ENCODE measurements around the gene CYREN. TPM values are rescaled to one million over a fixed set of nuclear protein-coding genes. Genes with fewer than 3 reads are reported as not detected.

CYREN gene
- total and polyA plus RNA-seq, 7 donors = 27.5 to 41.4 (median 31.9) TPM

- no peak overlapping the region for H3K4me3 ChIP-seq
- no peak for DNase-seq
- no peaks in the 10 kb centered on the region for H3K27me3 ChIP-seq
- peaks cover 0 to 41% (median 17%) of the 10 kb centered on the region in 4 donors for H3K4me1 ChIP-seq
- WGBS, 2 donors = 94 to 97% methylated on average over 2 of the region's 2 CpGs
- intact Hi-C loops (cut with DNase I) = loop anchor here (10.0 kb wide), 1 partner anchor 385 kb away; the partner anchor contains the start of gene CALD1
- H3K36me3 ChIP-seq = peaks cover 0 to 11% (median under 1%) of the 10 kb centered on the region in 4 donors
- peak overlapping the region in 2 of 4 donors; percentile 32 to 67 for H3K27ac ChIP-seq
- no peaks in the 10 kb centered on the region for H3K9me3 ChIP-seq
- TF ChIP-seq POLR2AphosphoS5 (IDR thresholded peaks at IDR 0.05) (no peak), EP300 (IDR thresholded peaks at IDR 0.05) (no peak)
These were observed 11.0 kb downstream of the CYREN start for GRCh38 chr7:135159359-135160085.

- DNase-seq = no peak
- no peaks in the 10 kb centered on the region for H3K27me3 ChIP-seq
- H3K27ac ChIP-seq = peak overlapping the region in 2 of 4 donors; percentile 32 to 67
- no peak for TF ChIP-seq POLR2AphosphoS5 (IDR thresholded peaks at IDR 0.05)
- TF ChIP-seq POLR2A (IDR thresholded peaks at IDR 0.05) = no peak
- no peak for TF ChIP-seq EP300 (IDR thresholded peaks at IDR 0.05)
- TF ChIP-seq, protein P1, sequence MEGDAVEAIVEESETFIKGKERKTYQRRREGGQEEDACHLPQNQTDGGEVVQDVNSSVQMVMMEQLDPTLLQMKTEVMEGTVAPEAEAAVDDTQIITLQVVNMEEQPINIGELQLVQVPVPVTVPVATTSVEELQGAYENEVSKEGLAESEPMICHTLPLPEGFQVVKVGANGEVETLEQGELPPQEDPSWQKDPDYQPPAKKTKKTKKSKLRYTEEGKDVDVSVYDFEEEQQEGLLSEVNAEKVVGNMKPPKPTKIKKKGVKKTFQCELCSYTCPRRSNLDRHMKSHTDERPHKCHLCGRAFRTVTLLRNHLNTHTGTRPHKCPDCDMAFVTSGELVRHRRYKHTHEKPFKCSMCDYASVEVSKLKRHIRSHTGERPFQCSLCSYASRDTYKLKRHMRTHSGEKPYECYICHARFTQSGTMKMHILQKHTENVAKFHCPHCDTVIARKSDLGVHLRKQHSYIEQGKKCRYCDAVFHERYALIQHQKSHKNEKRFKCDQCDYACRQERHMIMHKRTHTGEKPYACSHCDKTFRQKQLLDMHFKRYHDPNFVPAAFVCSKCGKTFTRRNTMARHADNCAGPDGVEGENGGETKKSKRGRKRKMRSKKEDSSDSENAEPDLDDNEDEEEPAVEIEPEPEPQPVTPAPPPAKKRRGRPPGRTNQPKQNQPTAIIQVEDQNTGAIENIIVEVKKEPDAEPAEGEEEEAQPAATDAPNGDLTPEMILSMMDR (IDR thresholded peaks at IDR 0.05) = no peak
- no peaks in the 10 kb centered on the region for H3K9me3 ChIP-seq
- intact Hi-C loops (cut with DNase I) = no loop called here
- H3K36me3 ChIP-seq = peaks cover 0 to 4% (median 0%) of the 10 kb centered on the region in 4 donors
- H3K4me1 ChIP-seq = peaks cover 0 to 41% (median 17%) of the 10 kb centered on the region in 4 donors
- no peak overlapping the region for H3K4me3 ChIP-seq
- WGBS, 2 donors = 88 to 93% methylated on average over 6 of the region's 6 CpGs
These were observed 11.6 kb downstream of the CYREN start for GRCh38 chr7:135158874-135159273.

GRCh38 chr7:135158141-135158655 lies 12.3 kb downstream of the CYREN start:
- Histone ChIP-seq H3K27ac (peak overlapping the region in 1 of 4 donors; percentile 67), H3K4me3 (no peak overlapping the region), H3K9me3 (no peaks in the 10 kb centered on the region), H3K4me1 (peaks cover 0 to 41% (median 17%) of the 10 kb centered on the region in 4 donors), H3K36me3 (no peaks in the 10 kb centered on the region), H3K27me3 (no peaks in the 10 kb centered on the region)
- TF ChIP-seq, protein P1 (IDR thresholded peaks at IDR 0.05) = no peak
- TF ChIP-seq POLR2A (IDR thresholded peaks at IDR 0.05) (no peak), POLR2AphosphoS5 (IDR thresholded peaks at IDR 0.05) (no peak), EP300 (IDR thresholded peaks at IDR 0.05) (no peak)
- DNase-seq = no peak
- WGBS, 2 donors = 100% methylated on average over 1 of the region's 1 CpG
- intact Hi-C loops (cut with DNase I) = no loop called here

GRCh38 chr7:135156290-135156689 lies 14.2 kb downstream of the CYREN start:
- intact Hi-C loops (cut with DNase I) = no loop called here
- no peak for TF ChIP-seq EP300 (IDR thresholded peaks at IDR 0.05)
- TF ChIP-seq, protein P1 (IDR thresholded peaks at IDR 0.05) = no peak
- no peak for TF ChIP-seq POLR2A (IDR thresholded peaks at IDR 0.05)
- no peak for TF ChIP-seq POLR2AphosphoS5 (IDR thresholded peaks at IDR 0.05)

GRCh38 chr7:135154734-135155133 lies 15.8 kb downstream of the CYREN start:
- peaks cover 0 to 17% (median 2%) of the 10 kb centered on the region in 4 donors for H3K36me3 ChIP-seq
- peaks cover 0 to 33% (median 11%) of the 10 kb centered on the region in 4 donors for H3K4me1 ChIP-seq
- no peak overlapping the region for H3K4me3 ChIP-seq
- H3K27me3 ChIP-seq = no peaks in the 10 kb centered on the region
- H3K9me3 ChIP-seq = no peaks in the 10 kb centered on the region
- 15 to 86% methylated on average over 1 of the region's 1 CpG for WGBS, 2 donors
- no peak for DNase-seq
- intact Hi-C loops (cut with DNase I) = no loop called here
- TF ChIP-seq, protein P1 (IDR thresholded peaks at IDR 0.05) = no peak
- TF ChIP-seq EP300 (IDR thresholded peaks at IDR 0.05) = no peak
- no peak for TF ChIP-seq POLR2AphosphoS5 (IDR thresholded peaks at IDR 0.05)
- TF ChIP-seq POLR2A (IDR thresholded peaks at IDR 0.05) = no peak
- H3K27ac ChIP-seq = no peak overlapping the region

More at GRCh38 chr7:135156290-135156689, 14.2 kb downstream of the CYREN start:
- H3K27ac ChIP-seq = no peak overlapping the region
- H3K36me3 ChIP-seq = peaks cover 0 to 16% (median 2%) of the 10 kb centered on the region in 4 donors
- H3K9me3 ChIP-seq = no peaks in the 10 kb centered on the region
- 92 to 96% methylated on average over 1 of the region's 1 CpG for WGBS, 2 donors
- no peaks in the 10 kb centered on the region for H3K27me3 ChIP-seq
- no peak overlapping the region for H3K4me3 ChIP-seq
- peaks cover 0 to 34% (median 17%) of the 10 kb centered on the region in 4 donors for H3K4me1 ChIP-seq
- no peak for DNase-seq

All from sigmoid colon (tissue), 7 donors.